Measurements from ENCODE around the gene PSMD6.

The PSMD6 gene

DNA sequence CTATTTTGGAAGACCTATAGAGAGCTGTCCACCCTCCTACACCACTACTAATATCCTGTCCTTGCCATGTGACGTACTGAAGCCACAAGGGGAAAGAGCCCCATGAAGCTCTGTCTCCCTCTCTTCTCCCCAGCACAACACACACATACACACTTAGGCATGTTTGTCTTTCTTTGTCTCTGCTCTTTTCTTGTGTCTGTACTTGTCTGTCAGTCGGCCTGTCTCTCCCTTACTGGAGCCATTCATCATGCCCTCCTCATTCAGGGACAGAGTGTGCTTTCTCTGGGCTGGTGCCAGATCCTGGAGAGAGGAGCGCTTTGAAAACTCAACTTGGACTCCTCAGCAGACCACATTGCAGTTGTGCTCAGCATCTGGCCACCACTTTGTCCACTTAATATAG, 47.6 kb downstream of the PSMD6 start:
- TF ChIP-seq, protein P1, sequence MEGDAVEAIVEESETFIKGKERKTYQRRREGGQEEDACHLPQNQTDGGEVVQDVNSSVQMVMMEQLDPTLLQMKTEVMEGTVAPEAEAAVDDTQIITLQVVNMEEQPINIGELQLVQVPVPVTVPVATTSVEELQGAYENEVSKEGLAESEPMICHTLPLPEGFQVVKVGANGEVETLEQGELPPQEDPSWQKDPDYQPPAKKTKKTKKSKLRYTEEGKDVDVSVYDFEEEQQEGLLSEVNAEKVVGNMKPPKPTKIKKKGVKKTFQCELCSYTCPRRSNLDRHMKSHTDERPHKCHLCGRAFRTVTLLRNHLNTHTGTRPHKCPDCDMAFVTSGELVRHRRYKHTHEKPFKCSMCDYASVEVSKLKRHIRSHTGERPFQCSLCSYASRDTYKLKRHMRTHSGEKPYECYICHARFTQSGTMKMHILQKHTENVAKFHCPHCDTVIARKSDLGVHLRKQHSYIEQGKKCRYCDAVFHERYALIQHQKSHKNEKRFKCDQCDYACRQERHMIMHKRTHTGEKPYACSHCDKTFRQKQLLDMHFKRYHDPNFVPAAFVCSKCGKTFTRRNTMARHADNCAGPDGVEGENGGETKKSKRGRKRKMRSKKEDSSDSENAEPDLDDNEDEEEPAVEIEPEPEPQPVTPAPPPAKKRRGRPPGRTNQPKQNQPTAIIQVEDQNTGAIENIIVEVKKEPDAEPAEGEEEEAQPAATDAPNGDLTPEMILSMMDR (IDR thresholded peaks at IDR 0.05): no peak
- peak overlapping the region in 1 of 2 donors; percentile 13 for H3K27ac ChIP-seq
- peak overlapping the region; percentile 14 for H3K4me3 ChIP-seq
- DNase-seq (ENCODE audit: low spot score): no peak

DNA sequence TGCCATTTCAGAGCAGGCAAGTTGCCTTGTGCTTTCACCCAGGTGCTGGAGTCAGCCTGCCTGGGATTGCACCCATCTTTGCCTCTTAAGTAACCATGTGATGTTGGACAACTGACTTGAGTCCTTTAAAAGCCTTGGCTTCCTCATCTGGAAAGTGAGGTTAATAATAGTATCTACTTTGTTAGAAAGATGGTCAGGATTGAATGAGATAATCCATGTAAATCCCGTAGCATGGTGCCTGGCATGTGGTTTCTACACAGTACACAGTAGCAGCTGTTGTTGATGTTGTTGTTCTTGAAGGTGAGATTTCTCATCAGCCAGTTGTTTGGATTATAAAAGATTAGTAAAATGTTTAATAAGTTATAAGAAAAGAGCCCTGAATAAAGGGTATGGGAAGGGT, 48.8 kb downstream of the PSMD6 start:
- H3K27ac ChIP-seq: no peak overlapping the region
- DNase-seq (ENCODE audit: low spot score): no peak
- TF ChIP-seq, protein P1 (IDR thresholded peaks at IDR 0.05): no peak
- no peak overlapping the region for H3K4me3 ChIP-seq

DNA sequence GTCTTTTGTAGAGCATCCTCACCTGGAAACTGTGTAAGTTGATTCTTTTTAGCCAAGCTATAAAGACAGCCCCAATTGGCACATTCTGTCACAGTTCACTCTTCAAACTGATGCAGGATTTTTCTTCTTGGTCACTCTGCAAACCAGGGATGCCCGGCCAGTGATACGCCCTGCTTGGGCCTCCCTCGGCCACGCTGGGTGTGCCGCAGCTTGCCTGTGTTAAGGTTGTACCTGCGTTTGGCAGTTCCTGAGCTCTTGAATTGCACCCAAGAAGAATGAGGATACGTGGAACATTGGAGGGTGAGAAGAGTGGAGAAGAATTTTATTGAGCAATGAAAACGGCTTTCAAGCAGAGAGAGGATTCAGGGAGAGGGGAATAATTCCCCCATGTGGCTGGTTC, 49.9 kb downstream of the PSMD6 start:
- H3K27ac ChIP-seq: no peak overlapping the region
- DNase-seq (ENCODE audit: low spot score): no peak
- no peak overlapping the region for H3K4me3 ChIP-seq
- TF ChIP-seq, protein P1 (IDR thresholded peaks at IDR 0.05): no peak

DNA sequence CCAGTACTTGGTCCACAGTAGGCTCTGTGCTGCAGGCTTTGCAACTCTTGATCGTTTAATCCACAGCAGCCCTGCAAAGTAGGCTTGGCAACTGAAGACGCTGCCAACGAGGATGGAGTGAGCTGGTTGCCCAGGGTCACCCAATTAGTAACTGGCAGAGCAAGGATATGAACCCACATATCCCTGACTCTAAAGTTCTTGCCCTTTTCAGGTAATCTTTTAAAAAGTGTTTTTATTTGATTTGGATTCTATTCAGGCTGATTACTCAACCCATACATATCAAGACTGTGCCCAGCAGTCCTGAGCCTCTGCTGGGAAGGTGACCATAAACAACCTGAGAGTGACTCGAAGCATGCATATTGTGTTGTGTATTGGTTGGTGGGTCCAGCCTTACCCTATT, 50.3 kb downstream of the PSMD6 start:
- Histone ChIP-seq H3K27ac (no peak overlapping the region), H3K4me3 (no peak overlapping the region)
- TF ChIP-seq, protein P1 (IDR thresholded peaks at IDR 0.05): no peak
- DNase-seq (ENCODE audit: low spot score): no peak

DNA sequence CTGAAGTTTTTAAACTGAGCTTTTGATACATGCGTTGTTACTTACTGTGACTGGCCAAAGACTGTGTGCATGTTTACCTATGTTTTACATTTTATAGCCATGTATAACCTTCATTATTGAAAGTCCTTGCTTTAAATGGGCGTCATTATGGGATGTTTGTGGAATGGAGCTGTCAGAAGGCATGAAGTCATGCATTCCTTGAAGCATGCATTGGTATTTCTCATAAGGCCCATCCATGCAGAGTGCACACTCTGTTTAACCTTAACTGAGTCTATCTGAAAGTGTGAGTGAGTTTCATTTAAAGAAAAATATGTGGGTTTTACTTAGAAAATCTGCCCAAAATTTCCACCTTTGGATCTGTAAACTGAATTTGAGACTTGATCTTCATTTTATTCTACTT, 51.1 kb downstream of the PSMD6 start:
- no peak overlapping the region for H3K4me3 ChIP-seq
- no peak overlapping the region for H3K27ac ChIP-seq
- TF ChIP-seq, protein P1 (IDR thresholded peaks at IDR 0.05): no peak
- no peak for DNase-seq (ENCODE audit: low spot score)

DNA sequence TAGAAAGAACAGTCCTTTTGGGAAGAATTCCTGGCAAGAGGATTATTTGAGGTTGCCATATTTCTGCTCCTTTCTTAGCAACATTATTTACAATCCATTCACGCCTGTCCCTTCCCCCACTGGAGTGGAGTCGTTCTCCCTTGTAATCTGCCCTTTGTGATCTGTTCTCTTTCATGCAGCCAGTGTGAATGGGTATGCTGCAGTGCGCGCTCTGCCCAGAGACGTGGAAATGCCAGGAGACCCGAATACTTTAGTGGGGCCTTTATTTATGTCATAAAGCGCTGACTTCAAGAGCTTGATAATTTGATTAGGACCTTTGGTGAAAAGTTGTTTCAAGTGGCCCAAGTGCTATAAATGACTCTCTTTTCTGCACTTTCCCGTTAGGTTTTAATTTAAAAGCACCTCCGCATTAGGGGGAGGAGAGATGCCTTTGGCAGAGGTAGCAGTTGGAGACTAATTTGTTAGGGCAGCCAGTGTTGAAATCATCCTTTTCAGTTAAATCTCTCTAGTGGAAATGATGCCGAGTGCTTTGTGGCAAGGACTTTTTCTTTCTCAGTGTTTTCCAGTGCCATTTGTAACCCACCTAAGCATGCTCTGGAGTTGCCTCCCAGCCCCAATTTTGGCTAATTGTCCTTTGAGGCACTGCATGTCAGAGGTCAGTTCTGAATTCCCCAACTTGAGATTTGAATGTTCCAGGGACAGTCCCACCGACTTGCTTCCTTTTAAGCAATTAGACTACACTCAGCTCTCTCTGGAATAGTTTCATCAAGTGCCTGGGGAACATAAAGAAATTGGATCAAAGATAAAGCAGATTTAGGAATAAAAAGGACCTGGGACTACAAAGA, 52.4 kb downstream of the PSMD6 start:
- H3K27ac ChIP-seq: peak overlapping the region; percentile 12 to 41
- TF ChIP-seq, protein P1 (IDR thresholded peaks at IDR 0.05): no peak
- H3K4me3 ChIP-seq: peak overlapping the region; percentile 17
- no peak for DNase-seq (ENCODE audit: low spot score)

DNA sequence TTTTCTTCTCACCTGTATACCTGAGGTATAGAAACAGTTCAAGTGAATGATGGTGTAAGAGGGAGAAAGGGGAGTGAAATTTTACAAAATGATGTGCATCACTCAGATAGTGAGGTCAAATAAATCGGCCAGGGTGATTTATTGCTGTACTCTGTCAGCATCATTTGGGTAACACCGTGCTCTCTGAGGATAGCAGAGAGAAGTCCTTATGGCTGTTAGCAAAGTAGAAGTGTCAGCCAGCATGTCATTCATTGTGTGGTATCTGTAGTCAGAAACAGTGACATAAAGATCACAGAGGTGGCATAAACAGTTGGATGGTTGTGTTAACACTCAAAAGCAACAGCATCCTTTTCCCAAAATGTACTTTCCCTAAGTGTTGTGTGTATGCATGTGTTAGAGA, 53.4 kb downstream of the PSMD6 start:
- DNase-seq (ENCODE audit: low spot score): no peak
- H3K4me3 ChIP-seq: no peak overlapping the region
- TF ChIP-seq, protein P1 (IDR thresholded peaks at IDR 0.05): no peak
- H3K27ac ChIP-seq: peak overlapping the region in 1 of 2 donors; percentile 33

Data from coronary artery (tissue), 2 donors.